ENCODE results near the gene GRAMD1B. TPM values are rescaled to one million over a fixed set of nuclear protein-coding genes. Genes with fewer than 3 reads are reported as not detected.

Gene GRAMD1B
- total RNA-seq, 6 experiments from 2014 or later = 1.0 to 2.0 (median 1.5) TPM

Small RNA genes within 50 kb of the gene (microRNA-seq; reads per million reads assigned to microRNA genes)
- gene MIR4493 = 0 reads per million in 2 donors

Small RNA genes within 50 kb of the gene (small RNA-seq; reads per million reads assigned to genes)
- gene MIR4493 = 0 reads per million in 2 experiments

Other genes with a start within 250 kb of the GRAMD1B start
- gene CLMP, start 235.0 kb upstream of the GRAMD1B start, total RNA-seq = 1 to 10 TPM in 1 of 6 experiments, under 1 TPM in 5; 0.17 to 1.2 (median 0.51) TPM
- gene SCN3B, start 224.4 kb downstream of the GRAMD1B start, total RNA-seq = under 1 TPM in 5 of 6 experiments, not detected in 1; 0.04 to 0.20 (median 0.09) TPM